ENCODE measurements around the gene KRT76. TPM values are rescaled to one million over a fixed set of nuclear protein-coding genes. Genes with fewer than 3 reads are reported as not detected.

The KRT76 gene
- total RNA-seq, 1 donor from 2014 or later: not detected

GRCh38 chr12:52774629-52775250 lies 2.4 kb downstream of the KRT76 start:
- Histone ChIP-seq H3K27me3 (ENCODE audit: control insufficient read depth, insufficient read depth, low read length) (peaks cover 8% of the 10 kb centered on the region), H3K36me3 (ENCODE audit: control insufficient read depth, insufficient read depth, low read length) (no peaks in the 10 kb centered on the region), H3K4me3 (ENCODE audit: low read depth, low read length) (no peak overlapping the region)
- TF ChIP-seq, protein P1, sequence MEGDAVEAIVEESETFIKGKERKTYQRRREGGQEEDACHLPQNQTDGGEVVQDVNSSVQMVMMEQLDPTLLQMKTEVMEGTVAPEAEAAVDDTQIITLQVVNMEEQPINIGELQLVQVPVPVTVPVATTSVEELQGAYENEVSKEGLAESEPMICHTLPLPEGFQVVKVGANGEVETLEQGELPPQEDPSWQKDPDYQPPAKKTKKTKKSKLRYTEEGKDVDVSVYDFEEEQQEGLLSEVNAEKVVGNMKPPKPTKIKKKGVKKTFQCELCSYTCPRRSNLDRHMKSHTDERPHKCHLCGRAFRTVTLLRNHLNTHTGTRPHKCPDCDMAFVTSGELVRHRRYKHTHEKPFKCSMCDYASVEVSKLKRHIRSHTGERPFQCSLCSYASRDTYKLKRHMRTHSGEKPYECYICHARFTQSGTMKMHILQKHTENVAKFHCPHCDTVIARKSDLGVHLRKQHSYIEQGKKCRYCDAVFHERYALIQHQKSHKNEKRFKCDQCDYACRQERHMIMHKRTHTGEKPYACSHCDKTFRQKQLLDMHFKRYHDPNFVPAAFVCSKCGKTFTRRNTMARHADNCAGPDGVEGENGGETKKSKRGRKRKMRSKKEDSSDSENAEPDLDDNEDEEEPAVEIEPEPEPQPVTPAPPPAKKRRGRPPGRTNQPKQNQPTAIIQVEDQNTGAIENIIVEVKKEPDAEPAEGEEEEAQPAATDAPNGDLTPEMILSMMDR (IDR thresholded peaks at IDR 0.05; ENCODE audit: insufficient read depth, low read length, poor library complexity, severe bottlenecking): no peak
- DNase-seq (ENCODE audit: low read depth): no peak

DNA sequence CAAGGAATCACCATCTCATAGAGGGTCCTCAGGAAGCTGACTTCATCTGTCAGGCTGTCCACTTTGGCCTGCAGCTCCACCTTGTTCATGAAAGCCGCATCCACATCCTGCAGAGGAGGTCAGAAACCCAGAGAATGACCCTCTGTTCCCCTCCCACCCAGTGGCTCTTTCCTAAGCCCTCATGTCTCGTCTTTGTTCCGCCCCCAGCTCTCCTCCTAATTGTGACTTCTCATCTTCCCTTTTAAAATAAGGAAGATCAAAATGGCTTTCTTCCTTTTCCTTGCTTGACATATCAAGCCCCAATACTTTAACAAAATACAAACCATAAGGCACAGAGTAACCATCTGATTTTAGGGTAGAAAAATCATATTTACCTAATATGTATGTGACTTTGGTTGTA lies 4.4 kb downstream of the KRT76 start:
- Histone ChIP-seq H3K4me3 (ENCODE audit: low read depth, low read length) (no peak overlapping the region), H3K36me3 (ENCODE audit: control insufficient read depth, insufficient read depth, low read length) (no peaks in the 10 kb centered on the region), H3K27me3 (ENCODE audit: control insufficient read depth, insufficient read depth, low read length) (peaks cover 10% of the 10 kb centered on the region)
- no peak for DNase-seq (ENCODE audit: low read depth)
- TF ChIP-seq, protein P1 (IDR thresholded peaks at IDR 0.05; ENCODE audit: insufficient read depth, low read length, poor library complexity, severe bottlenecking): no peak

- H3K36me3 ChIP-seq (ENCODE audit: control insufficient read depth, insufficient read depth, low read length): no peaks in the 10 kb centered on the region
- TF ChIP-seq, protein P1 (IDR thresholded peaks at IDR 0.05; ENCODE audit: insufficient read depth, low read length, poor library complexity, severe bottlenecking): no peak
- peaks cover 7% of the 10 kb centered on the region for H3K27me3 ChIP-seq (ENCODE audit: control insufficient read depth, insufficient read depth, low read length)
- H3K4me3 ChIP-seq (ENCODE audit: low read depth, low read length): no peak overlapping the region
- no peak for DNase-seq (ENCODE audit: low read depth)
Measured at GRCh38 chr12:52772188-52772587, 5.0 kb downstream of the KRT76 start.

DNA sequence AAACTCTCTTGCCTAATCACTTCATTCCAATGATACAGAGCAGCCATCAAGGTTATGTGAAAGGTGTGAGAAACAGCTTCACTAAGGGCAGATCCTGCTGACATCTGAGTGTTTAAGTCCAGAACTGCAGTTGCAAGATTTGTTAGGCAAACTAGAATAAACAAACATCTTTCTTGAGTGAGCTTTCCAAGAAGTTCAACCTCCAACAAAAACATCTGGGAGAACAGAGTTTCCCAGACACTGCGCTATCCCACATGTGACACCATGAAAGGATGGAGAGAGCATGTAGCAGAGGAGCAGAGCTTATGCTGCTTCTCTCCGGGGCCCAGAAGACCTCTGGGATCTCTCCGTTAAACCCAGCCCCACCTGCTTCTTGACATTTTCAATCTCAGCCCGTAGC lies 5.6 kb downstream of the KRT76 start:
- peaks cover 7% of the 10 kb centered on the region for H3K27me3 ChIP-seq (ENCODE audit: control insufficient read depth, insufficient read depth, low read length)

DNA sequence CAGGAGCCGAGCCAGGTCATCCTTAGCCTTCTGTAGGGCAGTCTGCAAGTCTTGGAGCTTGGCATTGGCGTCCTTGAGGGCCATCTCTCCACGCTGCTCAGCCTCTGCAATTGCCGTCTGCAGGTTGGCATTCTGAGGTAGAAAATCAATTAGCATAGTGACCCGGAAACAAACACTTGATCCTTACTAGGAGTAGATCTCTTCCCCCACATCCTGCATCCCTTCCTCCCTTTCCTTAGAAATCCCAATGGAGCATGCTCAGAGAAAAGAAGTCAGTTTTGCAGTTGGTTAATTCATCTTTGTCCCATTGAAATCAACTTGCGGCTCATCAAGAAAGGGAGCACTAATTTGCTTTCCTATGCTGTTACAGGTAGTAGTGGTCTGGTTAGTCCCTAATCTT lies 6.1 kb downstream of the KRT76 start:
- no peaks in the 10 kb centered on the region for H3K36me3 ChIP-seq (ENCODE audit: control insufficient read depth, insufficient read depth, low read length)
- TF ChIP-seq, protein P1 (IDR thresholded peaks at IDR 0.05; ENCODE audit: insufficient read depth, low read length, poor library complexity, severe bottlenecking): no peak
- peaks cover 7% of the 10 kb centered on the region for H3K27me3 ChIP-seq (ENCODE audit: control insufficient read depth, insufficient read depth, low read length)
- no peak overlapping the region for H3K4me3 ChIP-seq (ENCODE audit: low read depth, low read length)
- no peak for DNase-seq (ENCODE audit: low read depth)

More for the DNA sequence above, 5.6 kb downstream of the KRT76 start:
- TF ChIP-seq, protein P1 (IDR thresholded peaks at IDR 0.05; ENCODE audit: insufficient read depth, low read length, poor library complexity, severe bottlenecking): no peak
- no peak for DNase-seq (ENCODE audit: low read depth)
- Histone ChIP-seq H3K4me3 (ENCODE audit: low read depth, low read length) (no peak overlapping the region), H3K36me3 (ENCODE audit: control insufficient read depth, insufficient read depth, low read length) (no peaks in the 10 kb centered on the region)

DNA sequence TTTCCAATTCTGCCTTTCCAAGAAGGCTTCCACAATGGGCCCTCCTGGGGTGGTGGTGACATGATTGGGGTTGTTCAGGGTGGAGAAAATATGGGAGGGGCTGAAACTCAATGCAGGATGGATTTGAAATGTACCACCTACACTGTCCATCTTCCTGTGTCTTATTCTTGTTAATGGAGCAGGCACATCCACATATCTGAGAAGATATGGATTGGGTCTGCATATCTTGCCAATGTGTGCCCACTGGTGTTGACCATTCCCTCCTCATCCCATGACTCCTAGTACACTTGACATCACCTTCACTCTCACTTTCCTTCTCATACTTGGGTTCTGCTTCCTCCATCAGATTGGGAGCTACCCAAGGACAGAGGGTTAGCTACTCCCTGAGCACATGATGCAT lies 7.2 kb downstream of the KRT76 start:
- Histone ChIP-seq H3K4me3 (ENCODE audit: low read depth, low read length) (no peak overlapping the region), H3K36me3 (ENCODE audit: control insufficient read depth, insufficient read depth, low read length) (no peaks in the 10 kb centered on the region), H3K27me3 (ENCODE audit: control insufficient read depth, insufficient read depth, low read length) (peaks cover 7% of the 10 kb centered on the region)
- TF ChIP-seq, protein P1 (IDR thresholded peaks at IDR 0.05; ENCODE audit: insufficient read depth, low read length, poor library complexity, severe bottlenecking): no peak
- no peak for DNase-seq (ENCODE audit: low read depth)

All from kidney epithelial cell (primary cell).